GM23248 (cell line): ENCODE data around the gene SH3RF1.

Experiments
- EZH2 ChIP-seq: fragments of 200-600 bp; sonication (generic); IDR thresholded peaks from 2 replicates; pipeline ENCODE4 v1.6.1; 2018; ENCODE audit warnings: antibody characterized with exemption, mild to moderate bottlenecking; ENCODE audit not compliant: insufficient read depth, poor library complexity, severe bottlenecking
- EZH2phosphoT487 ChIP-seq: fragments of 200-600 bp; sonication (generic); IDR thresholded peaks from 2 replicates; pipeline ENCODE4 v1.6.1; 2018; ENCODE audit warnings: antibody characterized with exemption, moderate library complexity, mild to moderate bottlenecking, low read depth; ENCODE audit not compliant: insufficient read depth

GRCh38 chr4:169228076-169228475 lies 42.7 kb downstream of the SH3RF1 start:
- TF ChIP-seq EZH2 (no peak), EZH2phosphoT487 (no peak)
